Right lobe of liver (tissue), 4 donors: ENCODE results near the gene CDH4.

Experiments used
- CTCF ChIP-seq, 4 donors: fragments of 200-600 bp in 3 of 4; fragments of 450-650 bp in 1 of 4; IDR thresholded peaks; one replicate each; pipeline versions ENCODE4 v1.5.1 to v1.8.0; 2016 to 2022; ENCODE audit warnings: antibody characterized with exemption in 4 of 4, mild to moderate bottlenecking in 2 of 4
- POLR2A ChIP-seq: fragments of 450-650 bp; IDR thresholded peaks from one replicate; pipeline ENCODE4 v1.6.1; 2017; ENCODE audit warnings: antibody characterized with exemption, mild to moderate bottlenecking
- donor health status: DM: no; HTN: no; CAD: no.
- donor health status: DM: no; HTN: no; CAD: no.
- donor health status: DM: no; HTN: yes; CAD: no.

GRCh38 chr20:61570646-61571195, 318.7 kb downstream of the CDH4 start:
- TF ChIP-seq CTCF (IDR thresholded peaks at IDR 0.05) (no peak), POLR2A (no peak)
